Measurements from ENCODE around the gene SLC16A5. TPM values are rescaled to one million over a fixed set of nuclear protein-coding genes. Genes with fewer than 3 reads are reported as not detected.

The SLC16A5 gene
- total RNA-seq, 1 experiment from 2014 or later = 17.1 TPM

GRCh38 chr17:75039238-75039637, 48.5 kb upstream of the SLC16A5 start:
- no peak overlapping the region for H2BK12ac ChIP-seq (ENCODE audit: insufficient read length, low read depth, low read length)
- Mint-ChIP-seq H3K36me3 (ENCODE audit: insufficient read depth in 1 of 3, low read depth in 3 of 3) (peaks cover 29 to 48% (median 46%) of the 10 kb centered on the region in 3 experiments), H3K4me1 (peaks cover 26 to 38% of the 10 kb centered on the region in 2 experiments), H3K9me3 (peaks cover 0 to 3% of the 10 kb centered on the region in 2 experiments; a peak in 1 of 5 replicates), H3K4me3 (no peak overlapping the region), H3K27ac (no peak overlapping the region), H3K27me3 (ENCODE audit: low read depth) (no peaks in the 10 kb centered on the region; the same call in 1 of the 2 replicates)
- no peaks in the 10 kb centered on the region for H3K79me1 ChIP-seq (ENCODE audit: insufficient read depth, low read depth, low read length, poor library complexity, severe bottlenecking)
- no peak overlapping the region for H2AFZ ChIP-seq (ENCODE audit: low read length)
- no peak overlapping the region for H3K18ac ChIP-seq (ENCODE audit: insufficient read length, low read depth, low read length)
- no CpG with 5 or more reads among the region's 5 CpGs for WGBS (ENCODE audit: extremely low coverage, insufficient read length, low lambda C conversion rate)
- no peak for TF ChIP-seq CTCF (conservative IDR thresholded peaks at IDR 0.05)
- H3K79me2 ChIP-seq (ENCODE audit: insufficient read depth, low read length) = no peaks in the 10 kb centered on the region
- H2BK120ac ChIP-seq (ENCODE audit: low read depth, low read length, poor library complexity, severe bottlenecking) = no peak overlapping the region
- H3K23ac ChIP-seq (ENCODE audit: insufficient read length, low read depth, low read length) = no peak overlapping the region
- H3K4me1 ChIP-seq (ENCODE audit: insufficient read depth, low read length) = peaks cover 7% of the 10 kb centered on the region; the same call in 1 of the 2 replicates
- H3K9me3 ChIP-seq (ENCODE audit: control insufficient read depth, low read depth, low read length) = no peaks in the 10 kb centered on the region
- no peak overlapping the region for H4K8ac ChIP-seq (replicated peaks; ENCODE audit: insufficient read length, low read depth, low read length)
- no peak for DNase-seq
- H4K5ac ChIP-seq (ENCODE audit: insufficient read length, low read depth, low read length) = no peak overlapping the region
- H3K27ac ChIP-seq (ENCODE audit: insufficient read length, low read depth, low read length) = no peak overlapping the region
- no peak overlapping the region for H2BK20ac ChIP-seq (ENCODE audit: low read depth, low read length, poor library complexity, severe bottlenecking)
- no peak overlapping the region for H4K91ac ChIP-seq (ENCODE audit: insufficient read length, low read depth, low read length)
- no peak overlapping the region for H2BK15ac ChIP-seq (ENCODE audit: low read depth, low read length)
- no peaks in the 10 kb centered on the region for H4K20me1 ChIP-seq (ENCODE audit: control insufficient read depth, insufficient read depth, insufficient read length)
- H3K27me3 ChIP-seq (ENCODE audit: insufficient read depth, low read length) = no peaks in the 10 kb centered on the region
- no peak overlapping the region for H3K56ac ChIP-seq (ENCODE audit: insufficient read length, low read depth, low read length)
- peaks cover 3% of the 10 kb centered on the region for H3K23me2 ChIP-seq (ENCODE audit: insufficient read length, low read depth, low read length, poor library complexity, severe bottlenecking)
- H3K4ac ChIP-seq (ENCODE audit: low read depth, low read length) = no peak overlapping the region
- no peak overlapping the region for H2AK5ac ChIP-seq (ENCODE audit: insufficient read length, low read length)
- no peak overlapping the region for H3T11ph ChIP-seq (ENCODE audit: low read length)
- H3K4me2 ChIP-seq (ENCODE audit: insufficient read depth, insufficient read length, low read length) = no peak overlapping the region
- no peak overlapping the region for H3K9ac ChIP-seq (ENCODE audit: extremely low read depth, insufficient read length, low read length)
- H3K14ac ChIP-seq (ENCODE audit: insufficient read depth, low read length) = no peak overlapping the region
- H2BK5ac ChIP-seq (ENCODE audit: insufficient read length, low read length) = no peak overlapping the region
